HCT116 (cell line): Measurements from ENCODE around the gene SETD2. TPM values are rescaled to one million over a fixed set of nuclear protein-coding genes. Genes with fewer than 3 reads are reported as not detected.

Experiments used
- ATAC-seq: fragments of 200-7000 bp; cut with Tn5 transposase; 2 replicates; pipeline ENCODE4 v1.9.1; 2020; ENCODE audit warnings: mild to moderate bottlenecking, moderate library complexity
- BruUV-seq: library from RNA; stranded (reverse); fragments of 400-500 nt; replicated peaks from 2 replicates; lab custom pipeline; 2021; lab: Mats Ljungman, UMichigan
- CTCF ChIA-PET: fragments of 300-600 bp; sonication (Branson Sonifier 250); formaldehyde crosslinking; loops from one replicate; lab custom pipeline; 2021; ENCODE audit warnings: antibody characterized with exemption; lab: Charles Lee
- POLR2A ChIA-PET: fragments of 300-600, 350-600 bp; sonication (Branson Sonifier 250); formaldehyde crosslinking; loops from one replicate; lab custom pipeline; 2021; ENCODE audit warnings: antibody characterized with exemption; lab: Charles Lee
- RAD21 ChIA-PET, 2 experiments: fragments of 300-600 bp; sonication (Branson Sonifier 250); formaldehyde crosslinking; loops; one replicate each; lab custom pipeline; 2023; ENCODE audit warnings: low total read pairs in 2 of 2; ENCODE audit not compliant: uncharacterized antibody in 2 of 2, unreplicated experiment in 2 of 2, low non-redundant PET in 1 of 2; lab: Charles Lee
- DNase-seq: peaks from one replicate; pipeline ENCODE4 v3.0.0-alpha.2; 2010; ENCODE audit warnings: low read depth, low spot score
- H2AFZ ChIP-seq: fragments of 200-600 bp; shearing (Covaris generic), sonication (generic); 2 replicates; pipeline ENCODE4 v1.6.1; 2017; ENCODE audit warnings: low read depth, mixed run types, mixed read lengths, antibody characterized with exemption, low read length; ENCODE audit not compliant: poor library complexity, severe bottlenecking
- H3K27ac ChIP-seq: 2 replicates; pipeline ENCODE4 v1.5.1; 2012; ENCODE audit warnings: low read depth, low read length
- H3K27me3 ChIP-seq: fragments of 200-600 bp; sonication (generic); 2 replicates; pipeline ENCODE4 v1.6.1; 2016; ENCODE audit warnings: mixed run types, low read length, mixed read lengths; ENCODE audit not compliant: insufficient read depth
- H3K36me3 ChIP-seq, 2 experiments: fragments of 200-500 bp in 1 of 2; fragments of 200-600 bp in 1 of 2; sonication (Bioruptor generic) in 1 of 2; sonication (generic) in 1 of 2; 2 replicates each; pipeline versions ENCODE4 v1.5.1 to v1.6.1; 2014 to 2016; ENCODE audit warnings: low read length in 2 of 2, inconsistent platforms in 1 of 2, mixed read lengths in 1 of 2, mixed run types in 1 of 2; ENCODE audit not compliant: insufficient read depth in 2 of 2, control insufficient read depth in 1 of 2
- H3K4me1 ChIP-seq, 2 experiments: fragments of 200-600 bp in 1 of 2; sonication (generic) in 1 of 2; 2 replicates each; pipeline versions ENCODE4 v1.5.1 to v1.6.1; 2012 to 2017; ENCODE audit warnings: low read length in 2 of 2, inconsistent platforms in 1 of 2, mild to moderate bottlenecking in 1 of 2, mixed read lengths in 1 of 2, mixed run types in 1 of 2, moderate library complexity in 1 of 2; ENCODE audit not compliant: insufficient read depth in 2 of 2, control insufficient read depth in 1 of 2
- H3K4me2 ChIP-seq: fragments of 200-600 bp; sonication (generic); 2 replicates; pipeline ENCODE4 v1.6.1; 2017; ENCODE audit warnings: mixed run types, low read length, mixed read lengths
- H3K4me3 ChIP-seq, 2 experiments: fragments of 200-600 bp in 1 of 2; sonication (generic) in 1 of 2; replicated peaks in 1 of 2; 2 replicates each; pipeline ENCODE4 v1.5.1; 2011 to 2016; ENCODE audit warnings: low read length in 2 of 2, control low read depth in 1 of 2, low read depth in 1 of 2, mild to moderate bottlenecking in 1 of 2, mixed read lengths in 1 of 2, mixed run types in 1 of 2
- H3K79me2 ChIP-seq: fragments of 200-600 bp; sonication (generic); 2 replicates; pipeline ENCODE4 v1.6.1; 2017; ENCODE audit warnings: mild to moderate bottlenecking, mixed run types, low read length, moderate library complexity, mixed read lengths; ENCODE audit not compliant: insufficient read depth
- H3K9ac ChIP-seq: fragments of 200-600 bp; sonication (generic); 2 replicates; pipeline ENCODE4 v1.6.1; 2016; ENCODE audit warnings: low read length, mixed read lengths
- H3K9me2 ChIP-seq: fragments of 200-600 bp; sonication (generic), shearing (Covaris generic); 2 replicates; pipeline ENCODE4 v1.6.1; 2017; ENCODE audit warnings: mixed run types, mild to moderate bottlenecking, moderate library complexity; ENCODE audit not compliant: insufficient read depth
- H3K9me3 ChIP-seq, 2 experiments: fragments of 200-500 bp in 1 of 2; fragments of 200-600 bp in 1 of 2; sonication (Bioruptor generic) in 1 of 2; sonication (generic) in 1 of 2; 2 replicates each; pipeline ENCODE4 v1.6.1; 2014 to 2017; ENCODE audit warnings: low read length in 2 of 2, mixed read lengths in 2 of 2, inconsistent platforms in 1 of 2, low read depth in 1 of 2, mild to moderate bottlenecking in 1 of 2, mixed run types in 1 of 2, moderate library complexity in 1 of 2; ENCODE audit not compliant: control insufficient read depth in 1 of 2, insufficient read depth in 1 of 2
- H4K20me1 ChIP-seq: fragments of 200-600 bp; sonication (generic), shearing (Covaris generic); 2 replicates; pipeline ENCODE4 v1.6.1; 2017; ENCODE audit warnings: mixed run types, mild to moderate bottlenecking, moderate library complexity; ENCODE audit not compliant: insufficient read depth
- EZH2phosphoT487 ChIP-seq: fragments of 200-600 bp; IDR thresholded peaks from 2 replicates; pipeline ENCODE4 v1.6.1; 2018; ENCODE audit warnings: antibody characterized with exemption, borderline replicate concordance
- SIN3A ChIP-seq: IDR thresholded peaks from 2 replicates; pipeline ENCODE4 v1.6.1; 2012; ENCODE audit warnings: low read depth
- YY1 ChIP-seq: IDR thresholded peaks from 2 replicates; pipeline ENCODE4 v1.6.1; 2011; ENCODE audit warnings: low read length, low read depth, moderate library complexity, mild to moderate bottlenecking; ENCODE audit not compliant: insufficient replicate concordance; ENCODE audit errors: extremely low read depth
- ZFX ChIP-seq: fragments of 450-650 bp; IDR thresholded peaks from 2 replicates; pipeline ENCODE4 v1.6.1; 2017
- intact Hi-C: fragments of 100-400 bp; cut with micrococcal nuclease; formaldehyde crosslinking; loops from 2 replicates; pipeline ENCODE4 v1.10.0; 2022
- total RNA-seq: library from RNA; stranded (reverse); gene quantifications from one replicate; pipeline ENCODE4 v1.2.1, GENCODE V29; 2021; ENCODE audit not compliant: unreplicated experiment
- TF ChIP-seq, protein P1 (sequence below): IDR thresholded peaks from 2 replicates; pipeline ENCODE4 v1.6.1; 2012
- TF ChIP-seq, protein P2 (sequence below): IDR thresholded peaks from 2 replicates; pipeline ENCODE4 v1.6.1; 2012; ENCODE audit warnings: low read depth

Gene SETD2
- total RNA-seq, 1 experiment from 2014 or later, result 33.0 TPM

GRCh38 chr3:47008851-47009224 is 155.1 kb downstream of the SETD2 start:
- Histone ChIP-seq H3K27me3 (no peaks in the 10 kb centered on the region), H3K4me2 (no peak overlapping the region), H3K4me3 (no peak overlapping the region), H3K9ac (no peak overlapping the region), H3K9me2 (no peaks in the 10 kb centered on the region), H3K36me3 (peaks cover 6 to 7% of the 10 kb centered on the region in 2 experiments; a peak in 3 of 4 replicates), H3K4me1 (no peaks in the 10 kb centered on the region), H3K27ac (no peak overlapping the region), H3K9me3 (no peaks in the 10 kb centered on the region), H4K20me1 (no peaks in the 10 kb centered on the region), H2AFZ (no peak overlapping the region), H3K79me2 (no peaks in the 10 kb centered on the region)
- CTCF ChIA-PET, result no interaction called here
- TF ChIP-seq, protein P1, sequence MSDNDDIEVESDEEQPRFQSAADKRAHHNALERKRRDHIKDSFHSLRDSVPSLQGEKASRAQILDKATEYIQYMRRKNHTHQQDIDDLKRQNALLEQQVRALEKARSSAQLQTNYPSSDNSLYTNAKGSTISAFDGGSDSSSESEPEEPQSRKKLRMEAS, result no peak
- TF ChIP-seq EZH2phosphoT487 (no peak), YY1 (no peak), SIN3A (no peak), ZFX (no peak)
- TF ChIP-seq, protein P2, sequence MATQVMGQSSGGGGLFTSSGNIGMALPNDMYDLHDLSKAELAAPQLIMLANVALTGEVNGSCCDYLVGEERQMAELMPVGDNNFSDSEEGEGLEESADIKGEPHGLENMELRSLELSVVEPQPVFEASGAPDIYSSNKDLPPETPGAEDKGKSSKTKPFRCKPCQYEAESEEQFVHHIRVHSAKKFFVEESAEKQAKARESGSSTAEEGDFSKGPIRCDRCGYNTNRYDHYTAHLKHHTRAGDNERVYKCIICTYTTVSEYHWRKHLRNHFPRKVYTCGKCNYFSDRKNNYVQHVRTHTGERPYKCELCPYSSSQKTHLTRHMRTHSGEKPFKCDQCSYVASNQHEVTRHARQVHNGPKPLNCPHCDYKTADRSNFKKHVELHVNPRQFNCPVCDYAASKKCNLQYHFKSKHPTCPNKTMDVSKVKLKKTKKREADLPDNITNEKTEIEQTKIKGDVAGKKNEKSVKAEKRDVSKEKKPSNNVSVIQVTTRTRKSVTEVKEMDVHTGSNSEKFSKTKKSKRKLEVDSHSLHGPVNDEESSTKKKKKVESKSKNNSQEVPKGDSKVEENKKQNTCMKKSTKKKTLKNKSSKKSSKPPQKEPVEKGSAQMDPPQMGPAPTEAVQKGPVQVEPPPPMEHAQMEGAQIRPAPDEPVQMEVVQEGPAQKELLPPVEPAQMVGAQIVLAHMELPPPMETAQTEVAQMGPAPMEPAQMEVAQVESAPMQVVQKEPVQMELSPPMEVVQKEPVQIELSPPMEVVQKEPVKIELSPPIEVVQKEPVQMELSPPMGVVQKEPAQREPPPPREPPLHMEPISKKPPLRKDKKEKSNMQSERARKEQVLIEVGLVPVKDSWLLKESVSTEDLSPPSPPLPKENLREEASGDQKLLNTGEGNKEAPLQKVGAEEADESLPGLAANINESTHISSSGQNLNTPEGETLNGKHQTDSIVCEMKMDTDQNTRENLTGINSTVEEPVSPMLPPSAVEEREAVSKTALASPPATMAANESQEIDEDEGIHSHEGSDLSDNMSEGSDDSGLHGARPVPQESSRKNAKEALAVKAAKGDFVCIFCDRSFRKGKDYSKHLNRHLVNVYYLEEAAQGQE, result no peak
- POLR2A ChIA-PET, result no interaction called here
- no peak for DNase-seq
- RAD21 ChIA-PET, result no interaction called here
- intact Hi-C loops, result no loop called here
- BruUV-seq, result no TSS peak
- no peak for ATAC-seq
